ENCODE measurements around the gene RAB27B. TPM values are rescaled to one million over a fixed set of nuclear protein-coding genes. Genes with fewer than 3 reads are reported as not detected.

The RAB27B gene
- polyA plus RNA-seq, 2 of the 4 experiments (the other 2 are of a cell fraction) = 11.0 to 13.2 TPM

- no peak for ATAC-seq
- no peak overlapping the region for H3K4me2 ChIP-seq
- POLR2A ChIA-PET = no interaction called here
- H3K4me3 ChIP-seq = no peak overlapping the region
- FAIRE-seq = no peak
- no peak overlapping the region for H3K27ac ChIP-seq
- H3K4me1 ChIP-seq = no peaks in the 10 kb centered on the region
- 92% methylated on average over 6 of the region's 6 CpGs for WGBS (ENCODE audit: missing lambda C conversion rate)
- TF ChIP-seq POLR2AphosphoS2 (conservative IDR thresholded peaks at IDR 0.05; ENCODE audit: low read length) (no peak), NFE2L2 (conservative IDR thresholded peaks at IDR 0.05; ENCODE audit: low read length) (no peak), JUN (IDR thresholded peaks at IDR 0.05) (no peak), CHD2 (IDR thresholded peaks at IDR 0.05; ENCODE audit: low read length, partially characterized antibody) (no peak), CBX8 (IDR thresholded peaks at IDR 0.05) (no peak), E2F6 (IDR thresholded peaks at IDR 0.05; ENCODE audit: borderline replicate concordance, low read depth) (no peak), CBX2 (IDR thresholded peaks at IDR 0.05; ENCODE audit: borderline replicate concordance, low read depth) (no peak), NR3C1 (IDR thresholded peaks at IDR 0.05) (no peak)
- TF ChIP-seq, protein P1, sequence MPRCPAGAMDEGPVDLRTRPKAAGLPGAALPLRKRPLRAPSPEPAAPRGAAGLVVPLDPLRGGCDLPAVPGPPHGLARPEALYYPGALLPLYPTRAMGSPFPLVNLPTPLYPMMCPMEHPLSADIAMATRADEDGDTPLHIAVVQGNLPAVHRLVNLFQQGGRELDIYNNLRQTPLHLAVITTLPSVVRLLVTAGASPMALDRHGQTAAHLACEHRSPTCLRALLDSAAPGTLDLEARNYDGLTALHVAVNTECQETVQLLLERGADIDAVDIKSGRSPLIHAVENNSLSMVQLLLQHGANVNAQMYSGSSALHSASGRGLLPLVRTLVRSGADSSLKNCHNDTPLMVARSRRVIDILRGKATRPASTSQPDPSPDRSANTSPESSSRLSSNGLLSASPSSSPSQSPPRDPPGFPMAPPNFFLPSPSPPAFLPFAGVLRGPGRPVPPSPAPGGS (IDR thresholded peaks at IDR 0.05) = no peak
- TF ChIP-seq, protein P2, sequence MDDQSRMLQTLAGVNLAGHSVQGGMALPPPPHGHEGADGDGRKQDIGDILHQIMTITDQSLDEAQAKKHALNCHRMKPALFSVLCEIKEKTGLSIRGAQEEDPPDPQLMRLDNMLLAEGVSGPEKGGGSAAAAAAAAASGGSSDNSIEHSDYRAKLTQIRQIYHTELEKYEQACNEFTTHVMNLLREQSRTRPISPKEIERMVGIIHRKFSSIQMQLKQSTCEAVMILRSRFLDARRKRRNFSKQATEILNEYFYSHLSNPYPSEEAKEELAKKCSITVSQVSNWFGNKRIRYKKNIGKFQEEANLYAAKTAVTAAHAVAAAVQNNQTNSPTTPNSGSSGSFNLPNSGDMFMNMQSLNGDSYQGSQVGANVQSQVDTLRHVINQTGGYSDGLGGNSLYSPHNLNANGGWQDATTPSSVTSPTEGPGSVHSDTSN (IDR thresholded peaks at IDR 0.05) = no peak
- TF ChIP-seq, protein P3, sequence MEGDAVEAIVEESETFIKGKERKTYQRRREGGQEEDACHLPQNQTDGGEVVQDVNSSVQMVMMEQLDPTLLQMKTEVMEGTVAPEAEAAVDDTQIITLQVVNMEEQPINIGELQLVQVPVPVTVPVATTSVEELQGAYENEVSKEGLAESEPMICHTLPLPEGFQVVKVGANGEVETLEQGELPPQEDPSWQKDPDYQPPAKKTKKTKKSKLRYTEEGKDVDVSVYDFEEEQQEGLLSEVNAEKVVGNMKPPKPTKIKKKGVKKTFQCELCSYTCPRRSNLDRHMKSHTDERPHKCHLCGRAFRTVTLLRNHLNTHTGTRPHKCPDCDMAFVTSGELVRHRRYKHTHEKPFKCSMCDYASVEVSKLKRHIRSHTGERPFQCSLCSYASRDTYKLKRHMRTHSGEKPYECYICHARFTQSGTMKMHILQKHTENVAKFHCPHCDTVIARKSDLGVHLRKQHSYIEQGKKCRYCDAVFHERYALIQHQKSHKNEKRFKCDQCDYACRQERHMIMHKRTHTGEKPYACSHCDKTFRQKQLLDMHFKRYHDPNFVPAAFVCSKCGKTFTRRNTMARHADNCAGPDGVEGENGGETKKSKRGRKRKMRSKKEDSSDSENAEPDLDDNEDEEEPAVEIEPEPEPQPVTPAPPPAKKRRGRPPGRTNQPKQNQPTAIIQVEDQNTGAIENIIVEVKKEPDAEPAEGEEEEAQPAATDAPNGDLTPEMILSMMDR (IDR thresholded peaks at IDR 0.05) = no peak
- CTCF ChIA-PET = interaction anchor here (1.4 kb wide), 1 partner anchor 21 kb away, joined by 3 read pairs; no protein-coding TSS in a partner anchor
- DNase-seq (ENCODE audit: low read depth in 1 of 2, low spot score in 1 of 2) = no peak
- H3K9me3 ChIP-seq = no peaks in the 10 kb centered on the region
These were observed 91.1 kb downstream of the RAB27B start for GRCh38 chr18:54919412-54919811.

- no peak overlapping the region for H3K27ac ChIP-seq
- 77% methylated on average over 3 of the region's 4 CpGs for WGBS (ENCODE audit: missing lambda C conversion rate)
- no peak for DNase-seq (ENCODE audit: low read depth in 1 of 2, low spot score in 1 of 2)
- H3K4me2 ChIP-seq = no peak overlapping the region
- no peak for FAIRE-seq
- ChIA-PET POLR2A (no interaction called here), CTCF (interaction anchor here (1.0 kb wide), 1 partner anchor 244 kb away, joined by 5 read pairs; no protein-coding TSS in a partner anchor)
- ATAC-seq = no peak
- no peaks in the 10 kb centered on the region for H3K4me1 ChIP-seq
- no peak overlapping the region for H3K4me3 ChIP-seq
- no peaks in the 10 kb centered on the region for H3K9me3 ChIP-seq
- TF ChIP-seq RARB (CRISPR knock-in tag; IDR thresholded peaks at IDR 0.05) = no peak
- TF ChIP-seq HES2 (IDR thresholded peaks at IDR 0.05) = no peak
- TF ChIP-seq, protein P4, sequence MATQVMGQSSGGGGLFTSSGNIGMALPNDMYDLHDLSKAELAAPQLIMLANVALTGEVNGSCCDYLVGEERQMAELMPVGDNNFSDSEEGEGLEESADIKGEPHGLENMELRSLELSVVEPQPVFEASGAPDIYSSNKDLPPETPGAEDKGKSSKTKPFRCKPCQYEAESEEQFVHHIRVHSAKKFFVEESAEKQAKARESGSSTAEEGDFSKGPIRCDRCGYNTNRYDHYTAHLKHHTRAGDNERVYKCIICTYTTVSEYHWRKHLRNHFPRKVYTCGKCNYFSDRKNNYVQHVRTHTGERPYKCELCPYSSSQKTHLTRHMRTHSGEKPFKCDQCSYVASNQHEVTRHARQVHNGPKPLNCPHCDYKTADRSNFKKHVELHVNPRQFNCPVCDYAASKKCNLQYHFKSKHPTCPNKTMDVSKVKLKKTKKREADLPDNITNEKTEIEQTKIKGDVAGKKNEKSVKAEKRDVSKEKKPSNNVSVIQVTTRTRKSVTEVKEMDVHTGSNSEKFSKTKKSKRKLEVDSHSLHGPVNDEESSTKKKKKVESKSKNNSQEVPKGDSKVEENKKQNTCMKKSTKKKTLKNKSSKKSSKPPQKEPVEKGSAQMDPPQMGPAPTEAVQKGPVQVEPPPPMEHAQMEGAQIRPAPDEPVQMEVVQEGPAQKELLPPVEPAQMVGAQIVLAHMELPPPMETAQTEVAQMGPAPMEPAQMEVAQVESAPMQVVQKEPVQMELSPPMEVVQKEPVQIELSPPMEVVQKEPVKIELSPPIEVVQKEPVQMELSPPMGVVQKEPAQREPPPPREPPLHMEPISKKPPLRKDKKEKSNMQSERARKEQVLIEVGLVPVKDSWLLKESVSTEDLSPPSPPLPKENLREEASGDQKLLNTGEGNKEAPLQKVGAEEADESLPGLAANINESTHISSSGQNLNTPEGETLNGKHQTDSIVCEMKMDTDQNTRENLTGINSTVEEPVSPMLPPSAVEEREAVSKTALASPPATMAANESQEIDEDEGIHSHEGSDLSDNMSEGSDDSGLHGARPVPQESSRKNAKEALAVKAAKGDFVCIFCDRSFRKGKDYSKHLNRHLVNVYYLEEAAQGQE (IDR thresholded peaks at IDR 0.05) = no peak
- no peak for TF ChIP-seq HDAC2 (IDR thresholded peaks at IDR 0.05)
- no peak for TF ChIP-seq POLR2A (IDR thresholded peaks at IDR 0.05; ENCODE audit: low read length)
- TF ChIP-seq HOXA7 (CRISPR knock-in tag; IDR thresholded peaks at IDR 0.05) = no peak
- no peak for TF ChIP-seq HMGXB4 (CRISPR knock-in tag; IDR thresholded peaks at IDR 0.05; ENCODE audit: borderline replicate concordance)
- TF ChIP-seq MYC (IDR thresholded peaks at IDR 0.05; ENCODE audit: borderline replicate concordance, low read length) = no peak
- no peak for TF ChIP-seq CHD4 (IDR thresholded peaks at IDR 0.05; ENCODE audit: borderline replicate concordance)
- no peak for TF ChIP-seq RFX5 (IDR thresholded peaks at IDR 0.05)
- TF ChIP-seq ZFP36 (IDR thresholded peaks at IDR 0.05; ENCODE audit: borderline replicate concordance, partially characterized antibody) = no peak
- TF ChIP-seq FOSL2 (IDR thresholded peaks at IDR 0.05) = no peak
- TF ChIP-seq FOSL2 (CRISPR knock-in tag; IDR thresholded peaks at IDR 0.05) = no peak
- TF ChIP-seq HOXB5 (CRISPR knock-in tag; IDR thresholded peaks at IDR 0.05) = no peak
- no peak for TF ChIP-seq USF2 (IDR thresholded peaks at IDR 0.05)
These were observed 95.2 kb downstream of the RAB27B start for GRCh38 chr18:54923339-54923956.

Data from A549 (cell line).